GM13977 (cell line): ENCODE results near the gene MEIS3.

Experiments used
- DNase-seq: peaks from one replicate; pipeline ENCODE4 v3.0.0; 2012; ENCODE audit warnings: low spot score
- in situ Hi-C: fragments of 300-500 bp; cut with MboI; formaldehyde crosslinking; loops from one replicate; pipeline ENCODE4 v1.12.0; 2022; ENCODE audit warnings: low sequenced_read_pairs, low pct_unique_long_range_greater_than_20kb, mixed read lengths, inconsistent platforms; ENCODE audit not compliant: unreplicated experiment
- TF ChIP-seq, protein P1 (sequence below): IDR thresholded peaks from 2 replicates; pipeline ENCODE4 v1.5.1; 2012; ENCODE audit warnings: mild to moderate bottlenecking, control low read depth; ENCODE audit not compliant: insufficient read depth; ENCODE audit errors: extremely low read depth, missing control alignments

The MEIS3 gene

DNA sequence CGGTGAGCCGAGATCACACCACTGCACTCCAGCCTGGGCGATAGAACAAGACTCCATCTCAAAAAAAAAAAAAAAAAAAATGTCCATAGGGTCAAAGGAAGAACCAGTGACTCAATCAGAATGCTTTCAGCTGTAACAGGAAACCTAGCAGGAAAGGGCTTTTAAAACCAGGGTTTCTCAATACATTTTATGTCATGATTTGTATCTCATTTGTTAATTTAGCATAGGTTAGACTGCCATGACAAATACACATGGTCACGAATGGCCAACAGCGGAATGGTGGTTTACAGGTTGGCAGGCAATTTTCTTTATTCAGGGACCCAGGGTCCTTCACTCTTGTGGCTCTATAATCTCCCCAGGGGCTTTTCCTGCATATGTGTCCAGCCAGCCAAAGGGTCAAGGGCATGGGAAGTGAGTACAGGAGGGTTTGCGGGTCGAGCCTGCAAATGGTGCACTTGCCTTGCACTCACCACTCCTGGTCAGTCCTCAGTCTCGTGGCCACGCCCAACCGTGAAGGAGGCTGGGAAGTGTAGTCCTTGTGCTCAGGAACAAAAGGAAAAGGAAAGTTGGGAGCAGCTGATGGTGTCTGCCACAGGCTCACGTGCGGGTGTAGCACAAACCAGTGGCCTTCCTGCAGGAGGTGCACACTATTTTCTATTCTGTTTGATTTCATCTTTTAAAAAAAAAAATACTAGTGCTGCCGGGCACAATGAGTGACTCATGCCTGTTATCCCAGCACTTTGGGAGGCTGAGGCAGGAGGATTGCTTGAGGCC is 55.4 kb downstream of the MEIS3 start:
- in situ Hi-C loops = no loop called here
- no peak for DNase-seq
- TF ChIP-seq, protein P1, sequence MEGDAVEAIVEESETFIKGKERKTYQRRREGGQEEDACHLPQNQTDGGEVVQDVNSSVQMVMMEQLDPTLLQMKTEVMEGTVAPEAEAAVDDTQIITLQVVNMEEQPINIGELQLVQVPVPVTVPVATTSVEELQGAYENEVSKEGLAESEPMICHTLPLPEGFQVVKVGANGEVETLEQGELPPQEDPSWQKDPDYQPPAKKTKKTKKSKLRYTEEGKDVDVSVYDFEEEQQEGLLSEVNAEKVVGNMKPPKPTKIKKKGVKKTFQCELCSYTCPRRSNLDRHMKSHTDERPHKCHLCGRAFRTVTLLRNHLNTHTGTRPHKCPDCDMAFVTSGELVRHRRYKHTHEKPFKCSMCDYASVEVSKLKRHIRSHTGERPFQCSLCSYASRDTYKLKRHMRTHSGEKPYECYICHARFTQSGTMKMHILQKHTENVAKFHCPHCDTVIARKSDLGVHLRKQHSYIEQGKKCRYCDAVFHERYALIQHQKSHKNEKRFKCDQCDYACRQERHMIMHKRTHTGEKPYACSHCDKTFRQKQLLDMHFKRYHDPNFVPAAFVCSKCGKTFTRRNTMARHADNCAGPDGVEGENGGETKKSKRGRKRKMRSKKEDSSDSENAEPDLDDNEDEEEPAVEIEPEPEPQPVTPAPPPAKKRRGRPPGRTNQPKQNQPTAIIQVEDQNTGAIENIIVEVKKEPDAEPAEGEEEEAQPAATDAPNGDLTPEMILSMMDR = no peak

DNA sequence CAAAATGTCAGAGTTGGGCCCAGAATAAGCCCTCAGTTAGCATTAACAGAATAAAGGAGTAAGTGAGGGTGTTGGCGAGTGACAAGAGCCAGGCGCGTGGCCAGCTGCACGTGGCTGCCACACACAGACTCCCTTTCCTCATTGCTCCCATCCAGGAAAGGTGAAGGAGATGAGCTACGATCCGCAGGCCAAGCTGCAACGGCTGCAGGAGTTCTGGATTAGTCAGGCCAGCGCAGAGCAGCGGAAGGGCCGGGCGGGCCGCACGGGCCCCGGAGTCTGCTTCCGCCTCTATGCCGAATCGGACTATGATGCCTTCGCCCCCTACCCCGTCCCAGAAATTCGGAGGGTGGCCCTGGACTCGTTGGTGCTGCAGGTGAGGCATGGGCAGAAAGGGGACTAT is 57.0 kb downstream of the MEIS3 start:
- in situ Hi-C loops = no loop called here
- TF ChIP-seq, protein P1 = no peak
- DNase-seq = no peak

DNA sequence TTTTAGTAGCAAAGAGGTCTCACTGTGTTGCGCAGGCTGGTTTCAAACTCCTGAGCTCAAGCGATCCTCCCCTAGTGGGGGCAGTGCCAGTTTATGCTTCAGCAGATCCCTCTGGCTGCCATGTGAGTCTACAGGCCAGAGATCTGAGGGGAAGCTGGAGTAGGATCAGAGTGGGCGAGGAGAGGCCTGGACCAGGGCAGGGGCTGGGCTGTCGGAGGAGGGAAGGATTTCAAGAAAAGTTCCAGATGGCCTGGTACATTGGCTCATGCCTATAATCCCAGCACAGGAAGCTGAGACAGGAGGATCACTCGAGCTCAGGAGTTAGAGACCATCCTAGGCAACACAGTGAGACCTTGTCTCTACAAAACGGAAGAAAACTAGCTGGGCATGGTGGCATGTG is 60.4 kb downstream of the MEIS3 start:
- in situ Hi-C loops = no loop called here
- TF ChIP-seq, protein P1 = no peak
- no peak for DNase-seq

DNA sequence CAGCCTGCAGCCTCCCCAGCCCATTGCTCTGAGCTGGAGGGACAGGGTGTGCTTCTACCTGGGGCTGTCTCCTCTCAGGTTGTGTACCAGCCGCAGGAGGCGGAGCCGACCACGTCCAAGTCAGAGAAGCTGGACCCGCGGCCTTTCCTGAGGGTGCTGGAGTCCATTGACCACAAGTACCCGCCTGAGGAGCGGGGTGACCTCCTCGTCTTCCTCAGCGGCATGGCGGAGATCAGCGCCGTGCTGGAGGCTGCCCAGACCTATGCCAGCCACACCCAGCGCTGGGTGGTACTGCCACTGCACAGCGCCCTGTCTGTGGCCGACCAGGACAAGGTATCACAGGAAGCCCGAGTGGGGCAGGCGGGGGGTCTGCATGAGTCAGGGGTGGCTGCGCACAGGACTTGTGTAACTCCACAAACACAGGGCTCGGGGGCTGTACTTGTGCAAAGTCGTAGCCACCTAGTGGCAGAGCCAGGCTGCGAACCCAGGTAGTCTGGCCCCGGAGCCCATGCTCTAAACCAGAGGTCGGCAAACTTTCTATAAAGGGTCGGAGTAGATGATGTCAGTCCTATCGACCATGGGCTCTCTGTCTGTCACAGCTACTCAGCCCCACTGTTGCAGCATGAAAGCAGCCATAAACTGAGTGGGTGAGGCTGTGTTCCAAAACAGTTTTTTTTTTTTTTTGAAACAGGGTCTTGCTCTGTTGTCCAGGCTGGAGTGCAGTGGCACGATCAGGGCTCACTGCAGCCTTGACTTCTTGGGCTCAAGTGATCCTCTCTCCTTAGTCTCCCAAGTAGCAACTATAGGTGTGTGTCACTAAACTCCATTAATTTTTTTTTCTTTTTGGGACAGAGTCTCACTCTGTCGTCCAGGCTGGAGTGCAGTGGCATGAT is 61.3 kb downstream of the MEIS3 start:
- TF ChIP-seq, protein P1 = peak; percentile 27
- DNase-seq = no peak
- in situ Hi-C loops = no loop called here

DNA sequence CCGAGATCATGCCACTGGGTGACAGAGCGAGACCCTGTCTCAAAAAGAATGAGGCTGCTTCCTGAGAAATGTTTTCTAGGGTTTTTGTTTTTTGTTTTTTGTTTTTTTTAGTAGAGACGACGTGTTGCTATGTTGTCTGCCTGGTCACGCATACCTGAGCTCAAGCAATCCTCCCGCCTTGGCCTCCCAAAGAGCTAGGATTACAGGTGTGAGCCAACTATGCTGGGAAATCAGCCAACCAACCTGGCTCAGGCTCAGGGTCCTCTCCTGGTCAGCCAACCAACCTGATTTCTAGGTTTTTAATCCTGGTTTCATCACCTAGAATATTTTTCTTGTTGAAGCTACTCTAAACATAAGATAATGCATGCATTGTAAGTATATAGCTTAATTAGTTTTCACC is 62.4 kb downstream of the MEIS3 start:
- TF ChIP-seq, protein P1 = no peak
- in situ Hi-C loops = no loop called here
- no peak for DNase-seq

DNA sequence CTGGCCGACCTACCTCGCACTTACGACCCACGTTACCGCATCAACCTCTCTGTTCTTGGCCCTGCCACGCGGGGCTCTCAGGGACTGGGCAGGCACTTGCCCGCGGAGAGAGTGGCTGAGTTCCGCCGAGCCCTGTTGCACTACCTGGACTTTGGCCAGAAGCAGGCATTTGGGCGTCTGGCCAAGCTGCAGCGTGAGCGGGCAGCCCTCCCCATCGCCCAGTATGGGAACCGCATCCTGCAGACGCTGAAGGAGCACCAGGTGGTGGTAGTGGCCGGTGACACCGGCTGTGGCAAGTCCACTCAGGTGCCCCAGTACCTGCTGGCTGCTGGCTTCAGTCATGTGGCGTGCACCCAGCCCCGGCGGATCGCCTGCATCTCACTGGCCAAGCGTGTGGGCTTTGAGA is 66.0 kb downstream of the MEIS3 start:
- in situ Hi-C loops = no loop called here
- TF ChIP-seq, protein P1 = no peak
- DNase-seq = no peak
